Forelimb muscle (tissue), 1 donor: ENCODE results near the gene SDCCAG8. TPM values are rescaled to one million over a fixed set of nuclear protein-coding genes. Genes with fewer than 3 reads are reported as not detected.

Experiments
- DNase-seq: peaks from one replicate; pipeline ENCODE4 v3.0.0-alpha.2; 2013; ENCODE audit warnings: low read depth
- polyA plus RNA-seq: library from polyadenylated mRNA; unstranded; fragments of 120-200 nt; gene quantifications from one replicate; pipeline ENCODE4 v1.2.1, GENCODE V29; 2013; ENCODE audit not compliant: insufficient read length

The SDCCAG8 gene
- polyA plus RNA-seq, 1 donor, result 22.9 TPM

- DNase-seq, result no peak
These were observed 25.8 kb downstream of the SDCCAG8 start for GRCh38 chr1:243281672-243282071.

GRCh38 chr1:243286409-243287122, 30.7 kb downstream of the SDCCAG8 start:
- no peak for DNase-seq

- no peak for DNase-seq
These were observed 31.3 kb downstream of the SDCCAG8 start for GRCh38 chr1:243287123-243287460.

- no peak for DNase-seq
These were observed 31.8 kb downstream of the SDCCAG8 start for GRCh38 chr1:243287652-243288051.

- no peak for DNase-seq
These were observed 32.2 kb downstream of the SDCCAG8 start for GRCh38 chr1:243288062-243288461.

- no peak for DNase-seq
These were observed 35.5 kb downstream of the SDCCAG8 start for GRCh38 chr1:243291292-243291691.

- no peak for DNase-seq
These were observed 36.3 kb downstream of the SDCCAG8 start for GRCh38 chr1:243292117-243292516.

- no peak for DNase-seq
These were observed 38.3 kb downstream of the SDCCAG8 start for GRCh38 chr1:243293941-243294722.

- DNase-seq, result no peak
These were observed 38.9 kb downstream of the SDCCAG8 start for GRCh38 chr1:243294723-243295121.

- DNase-seq, result no peak
These were observed 43.2 kb downstream of the SDCCAG8 start for GRCh38 chr1:243299069-243299468.

- no peak for DNase-seq
These were observed 45.2 kb downstream of the SDCCAG8 start for GRCh38 chr1:243301059-243301458.

- DNase-seq, result no peak
These were observed 56.0 kb downstream of the SDCCAG8 start for GRCh38 chr1:243311809-243312208.

- no peak for DNase-seq
These were observed 57.3 kb downstream of the SDCCAG8 start for GRCh38 chr1:243312952-243313634.

- no peak for DNase-seq
These were observed 58.0 kb downstream of the SDCCAG8 start for GRCh38 chr1:243313635-243314536.

GRCh38 chr1:243315455-243315854, 59.6 kb downstream of the SDCCAG8 start:
- DNase-seq, result no peak

- DNase-seq, result no peak
These were observed 60.1 kb downstream of the SDCCAG8 start for GRCh38 chr1:243315893-243316292.

- DNase-seq, result no peak
These were observed 60.6 kb downstream of the SDCCAG8 start for GRCh38 chr1:243316366-243316989.

GRCh38 chr1:243320224-243320623, 64.4 kb downstream of the SDCCAG8 start:
- DNase-seq, result no peak

GRCh38 chr1:243322326-243322725, 66.5 kb downstream of the SDCCAG8 start:
- no peak for DNase-seq

GRCh38 chr1:243323491-243323890, 67.7 kb downstream of the SDCCAG8 start:
- DNase-seq, result no peak

- DNase-seq, result no peak
These were observed 69.6 kb downstream of the SDCCAG8 start for GRCh38 chr1:243325305-243325890.
